ENCODE results near the gene TMEM150C. TPM values are rescaled to one million over a fixed set of nuclear protein-coding genes. Genes with fewer than 3 reads are reported as not detected.

Gene TMEM150C
- total RNA-seq: 0.16 and 0.19 TPM in 2 replicates

DNA sequence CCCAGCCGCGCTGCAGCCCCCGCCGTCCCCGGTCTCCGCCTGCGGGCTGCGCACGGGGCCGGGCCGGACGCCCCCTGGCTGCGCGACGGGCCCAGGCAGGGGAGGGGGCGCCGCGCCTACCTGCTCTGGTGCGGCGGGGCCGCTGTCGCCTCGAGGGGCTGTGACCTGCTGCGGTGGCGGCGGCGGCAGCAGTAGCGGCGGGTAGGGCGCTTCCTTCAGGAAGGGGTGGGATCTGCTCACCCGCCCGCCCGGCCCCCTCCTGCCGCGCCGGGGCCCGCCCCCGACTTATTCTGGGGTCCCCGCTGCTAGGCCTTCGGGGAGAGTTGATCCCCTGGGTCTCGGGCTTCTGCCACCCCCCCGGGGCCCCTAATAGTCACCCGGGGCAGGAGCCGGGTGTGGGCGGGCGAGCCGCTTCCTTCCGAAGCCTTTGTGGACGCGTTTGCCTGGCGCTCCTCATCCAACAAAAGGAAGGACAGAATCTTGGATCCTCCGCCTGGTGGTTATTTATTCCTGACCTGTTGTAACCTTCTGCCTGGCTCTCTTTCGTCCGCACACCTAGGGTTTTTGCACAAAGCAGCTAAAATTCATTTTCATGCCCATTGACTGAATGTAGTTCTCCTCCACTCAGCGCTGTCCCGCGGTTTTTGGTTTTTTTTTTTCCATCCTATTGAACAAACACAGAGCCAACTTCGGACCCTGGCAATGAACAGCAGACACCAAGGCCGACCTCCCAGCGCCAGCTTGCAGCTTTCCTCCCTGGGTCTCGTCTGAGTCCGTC lies at the start of gene TMEM150C:
Gene TMEM150C, minus strand, starts transcription at position 203 of the 778 bp plus-strand sequence. CDS start 57,331 bp downstream, outside the sequence.

Other genes starting within 250 kb of the TMEM150C start
- 35.8 and 72.0 TPM in 2 replicates for gene HNRNPD, start 188.0 kb downstream of the TMEM150C start, total RNA-seq
- gene HNRNPDL, start 131.5 kb downstream of the TMEM150C start, total RNA-seq: 155 and 222 TPM in 2 replicates
- 42.8 and 52.9 TPM in 2 replicates for gene ENOPH1, start 131.4 kb downstream of the TMEM150C start, total RNA-seq
- 13.5 and 28.0 TPM in 2 replicates for gene SCD5, start 236.8 kb upstream of the TMEM150C start, total RNA-seq

Measured in hair follicular keratinocyte (primary cell).